Measurements from ENCODE around the gene IREB2. TPM values are rescaled to one million over a fixed set of nuclear protein-coding genes. Genes with fewer than 3 reads are reported as not detected.

Gene IREB2
- total RNA-seq, 2 donors from 2014 or later, result 81.4 to 92.6 TPM

DNA sequence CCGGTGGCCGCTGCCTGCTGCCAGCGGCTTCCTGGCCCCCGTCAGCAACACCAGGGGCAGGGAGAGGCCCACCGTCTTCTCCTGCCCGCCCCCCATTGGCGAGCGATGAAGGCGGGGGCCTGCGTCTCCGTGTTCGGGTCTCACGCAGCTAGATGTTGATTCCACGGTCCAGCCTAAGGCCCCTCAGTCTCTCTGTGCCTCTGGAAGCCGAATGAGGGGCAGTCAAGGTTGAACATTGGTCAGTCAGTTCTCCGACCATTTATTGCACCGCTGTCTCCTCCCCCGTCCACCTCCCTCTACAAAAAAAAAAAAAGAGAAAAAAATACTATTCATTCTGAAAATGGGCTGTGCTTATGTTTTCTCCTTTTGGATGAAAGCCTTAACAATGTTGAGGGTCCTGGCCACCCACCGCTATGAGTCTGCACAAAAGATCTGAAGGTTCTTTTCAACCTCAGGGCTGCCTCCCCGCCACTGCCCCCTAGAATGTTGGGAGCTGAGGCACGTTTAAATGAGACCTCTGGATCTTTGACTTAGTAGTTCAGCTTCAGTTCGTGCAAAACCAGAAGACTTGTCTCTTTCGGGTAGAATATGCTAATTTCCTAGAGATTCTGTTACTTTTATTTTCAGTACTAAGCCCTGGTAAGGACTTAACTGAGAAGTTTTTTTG is 736 bp downstream of the IREB2 start:
- Histone ChIP-seq H3K27me3 (ENCODE audit: control insufficient read depth, insufficient read depth, low read length, poor library complexity, severe bottlenecking) (no peaks in the 10 kb centered on the region), H3K4me1 (ENCODE audit: control insufficient read depth, insufficient read depth, low read length) (no peaks in the 10 kb centered on the region), H3K4me3 (ENCODE audit: low read length) (peak overlapping the region; percentile 90), H3K27ac (ENCODE audit: low read depth, low read length) (peak overlapping the region; percentile 97), H3K9me3 (ENCODE audit: control insufficient read depth, low read length) (no peaks in the 10 kb centered on the region), H3K36me3 (ENCODE audit: control insufficient read depth, insufficient read depth, low read length) (peaks cover 42% of the 10 kb centered on the region), H3K9ac (ENCODE audit: extremely low read depth, low read length, poor library complexity, severe bottlenecking) (peak overlapping the region; percentile 99)
- no peaks in the 10 kb centered on the region for H3K27me3 Mint-ChIP-seq (ENCODE audit: insufficient read depth)
- peaks cover 36% of the 10 kb centered on the region for H3K36me3 Mint-ChIP-seq (ENCODE audit: low read depth)
- H3K27ac Mint-ChIP-seq, result peak overlapping the region; percentile 97
- H3K4me1 Mint-ChIP-seq, result peaks cover 4% of the 10 kb centered on the region
- peak; percentile 68 for DNase-seq
- H3K9me3 Mint-ChIP-seq, result no peaks in the 10 kb centered on the region
- WGBS, 2 experiments (ENCODE audit: insufficient coverage in 1 of 2, insufficient read length in 1 of 2), result 0 to 1% methylated on average over 18 to 20 of the region's 23 CpGs
- peak; percentile 67 for TF ChIP-seq CTCF (conservative IDR thresholded peaks at IDR 0.05)
- peak overlapping the region; percentile 90 for H3K4me3 Mint-ChIP-seq

- H3K36me3 Mint-ChIP-seq (ENCODE audit: low read depth), result peaks cover 52% of the 10 kb centered on the region
- DNase-seq, result no peak
- Histone ChIP-seq H3K9ac (ENCODE audit: extremely low read depth, low read length, poor library complexity, severe bottlenecking) (no peak overlapping the region), H3K9me3 (ENCODE audit: control insufficient read depth, low read length) (no peaks in the 10 kb centered on the region), H3K27ac (ENCODE audit: low read depth, low read length) (no peak overlapping the region), H3K4me3 (ENCODE audit: low read length) (peak overlapping the region; percentile 44), H3K27me3 (ENCODE audit: control insufficient read depth, insufficient read depth, low read length, poor library complexity, severe bottlenecking) (no peaks in the 10 kb centered on the region), H3K4me1 (ENCODE audit: control insufficient read depth, insufficient read depth, low read length) (no peaks in the 10 kb centered on the region), H3K36me3 (ENCODE audit: control insufficient read depth, insufficient read depth, low read length) (peaks cover 61% of the 10 kb centered on the region)
- no peak for TF ChIP-seq CTCF (conservative IDR thresholded peaks at IDR 0.05)
- H3K27ac Mint-ChIP-seq, result no peak overlapping the region
- peaks cover 4% of the 10 kb centered on the region for H3K4me1 Mint-ChIP-seq
- no peak overlapping the region for H3K4me3 Mint-ChIP-seq
- no peaks in the 10 kb centered on the region for H3K9me3 Mint-ChIP-seq
- WGBS, 2 experiments (ENCODE audit: insufficient coverage in 1 of 2, insufficient read length in 1 of 2), result 94 to 95% methylated on average over 2 to 3 of the region's 3 CpGs
- H3K27me3 Mint-ChIP-seq (ENCODE audit: insufficient read depth), result no peaks in the 10 kb centered on the region
Observed at GRCh38 chr15:78440375-78441373, 2.7 kb downstream of the IREB2 start.

GRCh38 chr15:78444255-78444654 is 6.2 kb downstream of the IREB2 start:
- Histone ChIP-seq H3K27me3 (ENCODE audit: control insufficient read depth, insufficient read depth, low read length, poor library complexity, severe bottlenecking) (no peaks in the 10 kb centered on the region), H3K36me3 (ENCODE audit: control insufficient read depth, insufficient read depth, low read length) (peaks cover 93% of the 10 kb centered on the region), H3K9me3 (ENCODE audit: control insufficient read depth, low read length) (no peaks in the 10 kb centered on the region), H3K4me1 (ENCODE audit: control insufficient read depth, insufficient read depth, low read length) (no peaks in the 10 kb centered on the region), H3K27ac (ENCODE audit: low read depth, low read length) (no peak overlapping the region), H3K9ac (ENCODE audit: extremely low read depth, low read length, poor library complexity, severe bottlenecking) (no peak overlapping the region), H3K4me3 (ENCODE audit: low read length) (no peak overlapping the region)
- 88% methylated on average over 1 of the region's 1 CpG; no CpG with 5 or more reads in 1 of the 2 experiments for WGBS, 2 experiments (ENCODE audit: insufficient coverage in 1 of 2, insufficient read length in 1 of 2)
- Mint-ChIP-seq H3K4me3 (no peak overlapping the region), H3K36me3 (ENCODE audit: low read depth) (peaks cover 69% of the 10 kb centered on the region), H3K4me1 (peaks cover 7% of the 10 kb centered on the region), H3K9me3 (no peaks in the 10 kb centered on the region), H3K27me3 (ENCODE audit: insufficient read depth) (no peaks in the 10 kb centered on the region), H3K27ac (no peak overlapping the region)
- DNase-seq, result no peak
- TF ChIP-seq CTCF (conservative IDR thresholded peaks at IDR 0.05), result peak; percentile 13

All from endodermal cell (in vitro differentiated cells).